ENCODE data around the gene CDK4.

- TF ChIP-seq, protein P1, sequence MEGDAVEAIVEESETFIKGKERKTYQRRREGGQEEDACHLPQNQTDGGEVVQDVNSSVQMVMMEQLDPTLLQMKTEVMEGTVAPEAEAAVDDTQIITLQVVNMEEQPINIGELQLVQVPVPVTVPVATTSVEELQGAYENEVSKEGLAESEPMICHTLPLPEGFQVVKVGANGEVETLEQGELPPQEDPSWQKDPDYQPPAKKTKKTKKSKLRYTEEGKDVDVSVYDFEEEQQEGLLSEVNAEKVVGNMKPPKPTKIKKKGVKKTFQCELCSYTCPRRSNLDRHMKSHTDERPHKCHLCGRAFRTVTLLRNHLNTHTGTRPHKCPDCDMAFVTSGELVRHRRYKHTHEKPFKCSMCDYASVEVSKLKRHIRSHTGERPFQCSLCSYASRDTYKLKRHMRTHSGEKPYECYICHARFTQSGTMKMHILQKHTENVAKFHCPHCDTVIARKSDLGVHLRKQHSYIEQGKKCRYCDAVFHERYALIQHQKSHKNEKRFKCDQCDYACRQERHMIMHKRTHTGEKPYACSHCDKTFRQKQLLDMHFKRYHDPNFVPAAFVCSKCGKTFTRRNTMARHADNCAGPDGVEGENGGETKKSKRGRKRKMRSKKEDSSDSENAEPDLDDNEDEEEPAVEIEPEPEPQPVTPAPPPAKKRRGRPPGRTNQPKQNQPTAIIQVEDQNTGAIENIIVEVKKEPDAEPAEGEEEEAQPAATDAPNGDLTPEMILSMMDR (IDR thresholded peaks at IDR 0.05): no peak
- no peak for TF ChIP-seq POLR2A (IDR thresholded peaks at IDR 0.05)
Observed at GRCh38 chr12:57700317-57700716, 51.8 kb downstream of the CDK4 start.

Measured in esophagus squamous epithelium (tissue), 4 donors.